HG03045 (cell line): ENCODE data around the gene EFNA5.

ENCODE experiments used
- ATAC-seq: cut with Tn5 transposase; IDR thresholded peaks from one replicate; pipeline ENCODE4 v1.9.1; 2021; ENCODE audit warnings: mild to moderate bottlenecking, moderate library complexity; ENCODE audit not compliant: unreplicated experiment

Gene EFNA5

GRCh38 chr5:107604990-107605389 lies 65.7 kb downstream of the EFNA5 start:
- ATAC-seq: no peak

GRCh38 chr5:107604146-107604910 lies 66.4 kb downstream of the EFNA5 start:
- ATAC-seq: no peak

GRCh38 chr5:107603349-107603748 lies 67.4 kb downstream of the EFNA5 start:
- ATAC-seq: no peak

- ATAC-seq: no peak
Observed at GRCh38 chr5:107602896-107603295, 67.8 kb downstream of the EFNA5 start.

GRCh38 chr5:107601076-107601475 lies 69.7 kb downstream of the EFNA5 start:
- no peak for ATAC-seq

GRCh38 chr5:107598958-107599357 lies 71.8 kb downstream of the EFNA5 start:
- no peak for ATAC-seq

GRCh38 chr5:107597803-107598202 lies 72.9 kb downstream of the EFNA5 start:
- ATAC-seq: no peak

- no peak for ATAC-seq
Observed at GRCh38 chr5:107597247-107597646, 73.5 kb downstream of the EFNA5 start.

GRCh38 chr5:107594253-107595045 lies 76.3 kb downstream of the EFNA5 start:
- ATAC-seq: no peak

GRCh38 chr5:107593009-107593408 lies 77.7 kb downstream of the EFNA5 start:
- ATAC-seq: no peak

- ATAC-seq: no peak
Observed at GRCh38 chr5:107592515-107592914, 78.2 kb downstream of the EFNA5 start.

GRCh38 chr5:107590686-107591085 lies 80.1 kb downstream of the EFNA5 start:
- no peak for ATAC-seq

- no peak for ATAC-seq
Observed at GRCh38 chr5:107589520-107590193, 81.1 kb downstream of the EFNA5 start.

- no peak for ATAC-seq
Observed at GRCh38 chr5:107582625-107583024, 88.1 kb downstream of the EFNA5 start.

- ATAC-seq: no peak
Observed at GRCh38 chr5:107580889-107581820, 89.6 kb downstream of the EFNA5 start.

- no peak for ATAC-seq
Observed at GRCh38 chr5:107578051-107578635, 92.6 kb downstream of the EFNA5 start.

GRCh38 chr5:107577394-107577950 lies 93.3 kb downstream of the EFNA5 start:
- no peak for ATAC-seq

- no peak for ATAC-seq
Observed at GRCh38 chr5:107576736-107577393, 93.9 kb downstream of the EFNA5 start.

- ATAC-seq: no peak
Observed at GRCh38 chr5:107576155-107576554, 94.6 kb downstream of the EFNA5 start.
